Neural cell (in vitro differentiated cells): ENCODE results near the gene TTK.

ENCODE experiments used
- CTCF ChIP-seq: fragments of 450-650 bp; IDR thresholded peaks from 2 replicates; pipeline ENCODE4 v1.5.1; 2014; ENCODE audit warnings: antibody characterized with exemption, mild to moderate bottlenecking, moderate library complexity; ENCODE audit not compliant: poor library complexity, severe bottlenecking
- MXI1 ChIP-seq: fragments of 450-650 bp; conservative IDR thresholded peaks from 2 replicates; pipeline ENCODE4 v1.6.1; 2014; ENCODE audit warnings: antibody characterized with exemption, mild to moderate bottlenecking; ENCODE audit not compliant: poor library complexity, severe bottlenecking
- TAF1 ChIP-seq: IDR thresholded peaks from 2 replicates; pipeline ENCODE4 v1.6.1; 2012; ENCODE audit warnings: low read depth

DNA sequence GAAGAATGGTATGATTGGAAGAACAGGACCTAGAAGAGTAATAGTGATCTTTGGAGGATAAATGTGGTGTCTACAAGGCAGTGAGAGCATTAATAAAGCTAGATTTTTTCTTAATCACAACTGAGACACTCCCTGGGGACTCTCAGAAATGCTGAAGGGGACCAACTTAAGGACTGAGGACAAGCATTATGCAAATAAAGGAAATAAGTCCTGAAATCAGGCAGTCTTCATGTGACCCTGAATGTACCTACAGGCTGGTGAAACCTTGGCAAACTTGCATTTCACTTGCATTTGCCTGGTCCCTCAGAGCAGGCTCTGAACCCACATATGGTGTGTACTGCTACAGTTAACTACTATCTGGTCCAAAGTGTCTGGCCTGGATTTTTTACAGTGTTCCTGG, 19.3 kb upstream of the TTK start:
- no peak for TF ChIP-seq CTCF
- TF ChIP-seq MXI1: no peak
- TF ChIP-seq TAF1: no peak
